Measurements from ENCODE around the gene WDR89. TPM values are rescaled to one million over a fixed set of nuclear protein-coding genes. Genes with fewer than 3 reads are reported as not detected.
"Not testable (repeated sequence)": the region's sequence is repeated elsewhere in the genome, so short reads cannot be mapped to it uniquely, and the experiment has no call there.

The WDR89 gene
- polyA plus RNA-seq, 3 donors, result 20.6 to 27.4 (median 22.5) TPM

DNA sequence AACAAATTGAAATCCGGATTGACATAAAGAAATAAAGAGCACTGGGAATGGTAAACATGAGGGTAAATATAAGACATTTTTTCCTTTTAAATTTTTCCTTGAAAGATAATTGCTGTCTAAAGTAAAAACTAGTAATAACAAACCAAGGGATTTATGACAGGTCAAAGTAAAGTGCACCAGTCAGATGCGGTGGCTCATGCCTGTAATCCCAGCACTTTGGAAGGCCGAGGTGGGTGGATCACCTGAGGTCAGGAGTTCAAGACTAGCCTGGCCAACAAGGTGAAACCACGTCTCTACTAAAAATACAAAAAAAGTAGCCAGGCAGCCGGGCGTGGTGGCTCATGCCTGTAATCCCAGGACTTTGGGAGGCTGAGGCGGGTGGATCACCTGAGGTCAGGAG lies 19.7 kb downstream of the WDR89 start:
- not testable (repeated sequence) for DNase-seq (ENCODE audit: extremely low read depth in 1 of 11, low read depth in 9 of 11, low spot score in 4 of 11)

DNA sequence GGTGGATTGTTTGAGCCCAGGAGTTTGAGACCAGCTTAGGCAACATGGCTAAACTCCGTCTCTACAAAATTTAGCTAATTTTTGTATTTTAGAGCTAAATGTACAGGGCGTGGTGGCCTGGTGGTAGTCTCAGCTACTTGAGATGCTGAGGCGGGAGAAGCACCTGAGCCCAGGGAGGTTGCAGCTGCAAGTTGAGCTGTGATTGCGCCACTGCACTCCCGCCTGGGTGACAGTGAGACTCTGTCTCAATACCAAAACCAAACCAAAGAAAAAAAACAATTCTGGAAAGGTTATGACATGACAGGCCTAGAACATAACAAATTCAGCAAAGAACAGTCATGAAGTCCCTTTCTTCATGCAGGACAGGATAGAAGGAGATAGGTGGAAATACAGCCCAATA lies 25.7 kb downstream of the WDR89 start:
- DNase-seq (ENCODE audit: extremely low read depth in 1 of 11, low read depth in 9 of 11, low spot score in 4 of 11), result no peak

DNA sequence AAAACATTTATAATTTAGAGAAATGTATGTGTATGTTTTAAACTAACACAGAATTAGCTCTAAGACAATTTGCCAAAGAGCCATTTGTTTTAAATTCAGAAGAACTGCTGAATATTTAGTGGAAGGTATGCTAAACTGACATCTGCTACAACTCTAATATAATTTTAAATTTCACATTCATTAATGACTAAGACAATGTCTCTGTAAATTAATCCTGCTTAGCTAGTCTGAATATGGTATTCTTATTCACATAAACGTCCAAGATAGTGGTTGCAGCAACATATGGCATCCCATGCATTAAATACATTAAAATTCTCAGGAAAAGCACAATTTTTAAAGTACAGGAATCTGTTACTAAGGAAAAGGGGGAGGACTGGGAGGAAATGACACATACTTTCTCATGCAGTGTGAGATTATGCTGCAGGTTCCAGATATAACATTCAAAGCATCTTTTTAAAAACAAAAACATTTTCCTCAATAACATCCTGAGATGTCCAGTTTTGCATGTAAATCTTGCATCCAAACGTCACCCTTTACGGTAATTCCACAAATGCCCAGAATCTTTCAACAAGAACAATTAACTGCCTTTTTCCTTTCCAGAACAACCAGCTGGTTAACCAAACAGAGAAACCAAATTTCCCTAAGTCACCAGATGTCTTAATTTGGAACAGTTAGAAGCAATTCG lies 26.9 kb downstream of the WDR89 start:
- no peak for DNase-seq (ENCODE audit: extremely low read depth in 1 of 11, low read depth in 9 of 11, low spot score in 4 of 11)

DNA sequence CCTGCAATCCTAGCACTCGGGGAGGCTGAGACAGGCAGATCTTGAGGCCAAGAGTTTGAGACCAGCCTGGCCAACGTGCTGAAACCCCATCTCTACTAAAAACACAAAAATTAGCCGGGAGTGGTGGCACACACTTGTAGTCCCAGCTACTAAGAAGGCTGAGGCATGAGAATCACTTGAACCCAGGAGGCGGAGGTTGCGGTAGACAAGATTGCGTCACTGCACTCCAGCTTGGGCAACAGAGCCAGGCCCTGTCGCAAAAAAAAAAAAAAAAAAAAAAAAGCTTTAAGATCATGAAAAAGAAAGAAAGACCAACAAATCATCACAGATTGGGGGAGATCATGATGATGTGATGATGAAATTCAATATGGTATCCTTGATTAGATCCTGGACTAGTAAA lies 30.6 kb downstream of the WDR89 start:
- DNase-seq (ENCODE audit: extremely low read depth in 1 of 11, low read depth in 9 of 11, low spot score in 4 of 11), result no peak

DNA sequence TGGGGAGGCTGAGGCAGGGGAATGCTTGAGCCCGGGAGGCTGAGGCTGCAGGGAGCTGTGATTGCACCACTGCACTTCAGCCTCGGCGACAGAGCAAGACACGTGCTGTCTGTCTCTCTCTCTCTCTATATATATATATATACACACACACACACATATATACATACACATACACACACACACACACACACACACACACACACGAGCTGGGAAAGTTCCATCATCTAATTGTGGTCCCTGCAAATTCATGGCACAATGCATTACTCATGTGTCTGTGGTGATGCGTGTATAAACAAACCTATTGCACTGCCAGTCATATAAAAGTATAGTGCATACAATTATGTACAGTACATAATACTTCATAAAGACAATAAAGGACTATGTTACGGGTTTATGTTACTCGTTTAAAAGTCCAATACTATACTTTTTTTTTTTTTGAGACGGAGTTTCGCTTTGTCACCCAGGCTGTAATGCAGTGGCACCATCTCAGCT lies 36.6 kb downstream of the WDR89 start:
- no peak for DNase-seq (ENCODE audit: extremely low read depth in 1 of 11, low read depth in 9 of 11, low spot score in 4 of 11)

DNA sequence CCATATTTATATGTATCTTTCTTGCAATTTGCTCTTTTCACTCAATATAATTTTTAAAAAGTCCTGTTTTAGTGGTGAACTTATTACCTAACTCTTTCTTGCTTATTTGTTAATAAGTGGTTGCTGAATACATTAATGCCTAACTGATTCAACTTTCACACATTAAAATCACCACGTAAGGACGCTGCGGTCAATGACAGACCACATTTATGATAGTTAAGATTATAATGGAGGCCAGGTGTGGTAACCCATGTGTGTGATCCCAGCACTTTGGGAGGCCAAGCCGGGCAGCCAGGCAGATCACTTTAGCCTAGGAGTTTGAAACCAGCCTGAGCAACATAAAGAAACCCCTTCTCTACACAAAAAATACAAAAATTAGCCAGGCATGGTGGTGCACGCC lies 37.0 kb downstream of the WDR89 start:
- DNase-seq (ENCODE audit: extremely low read depth in 1 of 11, low read depth in 9 of 11, low spot score in 4 of 11), result no peak

DNA sequence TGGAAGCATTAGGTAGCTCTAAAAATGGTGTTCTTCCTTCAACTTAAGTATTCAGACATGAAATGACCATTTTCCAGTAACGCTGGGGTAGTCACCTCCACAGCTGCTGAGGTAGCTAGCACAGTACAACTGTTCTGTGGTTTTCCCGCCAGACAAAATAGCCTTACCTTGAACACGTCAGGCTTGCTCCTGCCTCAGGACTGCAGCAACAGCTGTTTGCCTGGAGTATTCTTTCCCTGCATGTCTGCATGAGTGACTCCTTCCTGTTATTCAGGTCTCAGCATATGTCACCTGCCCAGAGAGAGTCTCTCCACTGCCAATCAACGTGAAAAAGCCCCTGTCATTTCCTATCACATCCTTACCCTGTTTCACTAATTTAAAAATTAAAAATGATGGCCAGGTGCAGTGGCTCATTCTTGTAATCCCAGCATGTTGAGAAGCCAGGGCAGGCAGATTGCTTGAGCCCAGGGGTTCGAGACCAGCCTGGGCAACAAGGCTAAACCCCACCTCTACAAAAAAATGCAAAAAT lies 37.9 kb downstream of the WDR89 start:
- DNase-seq (ENCODE audit: extremely low read depth in 1 of 11, low read depth in 9 of 11, low spot score in 4 of 11), result no peak

DNA sequence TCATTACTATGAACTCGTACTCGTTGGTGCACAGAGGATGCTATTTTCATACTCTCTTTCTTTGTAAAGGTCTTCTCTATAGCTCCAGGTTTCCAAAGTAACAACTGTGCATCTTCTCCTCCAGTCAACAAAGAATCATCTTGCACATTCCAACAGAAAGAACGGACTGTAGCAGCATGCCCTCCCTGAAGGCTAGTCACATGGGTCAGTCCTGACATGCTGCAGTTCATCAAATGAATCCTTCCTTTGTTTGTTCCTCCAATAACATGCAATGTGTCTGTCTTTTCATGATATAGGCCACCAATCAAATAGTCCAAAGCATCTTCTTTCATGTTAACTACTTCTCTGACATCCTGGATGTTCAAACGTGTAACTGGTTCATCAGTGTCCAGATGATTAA lies 42.9 kb downstream of the WDR89 start:
- DNase-seq (ENCODE audit: extremely low read depth in 1 of 11, low read depth in 9 of 11, low spot score in 4 of 11), result no peak

DNA sequence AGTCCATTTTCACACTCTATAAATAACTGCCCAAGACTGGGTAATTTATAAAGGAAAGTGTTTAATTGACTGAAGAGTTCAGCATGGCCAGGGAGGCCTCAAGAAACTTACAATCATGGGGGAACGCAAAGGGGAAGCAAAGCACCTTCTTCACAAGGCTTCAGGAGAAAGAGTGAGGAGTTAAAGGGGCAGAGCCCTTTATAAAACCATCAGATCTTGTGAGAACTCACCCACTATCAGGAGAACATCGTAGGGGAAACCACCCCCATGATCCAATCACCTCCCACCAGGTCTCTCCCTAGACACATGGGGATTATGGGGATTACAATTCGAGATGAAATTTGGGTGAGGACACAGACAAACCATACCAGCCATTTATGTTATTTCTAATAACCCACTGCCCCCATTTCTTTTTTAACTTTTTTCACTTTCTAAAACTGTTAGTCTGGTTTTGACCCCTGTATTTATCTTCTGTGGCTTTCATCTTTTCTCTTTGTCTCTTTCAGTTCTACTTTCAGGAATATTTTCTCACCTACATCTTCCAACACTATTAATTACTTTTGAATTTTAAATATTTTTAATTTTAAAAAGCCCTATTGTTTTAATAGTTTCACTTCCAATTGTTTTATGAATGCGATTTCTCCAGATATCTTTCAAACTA lies 44.5 kb downstream of the WDR89 start:
- DNase-seq (ENCODE audit: extremely low read depth in 1 of 11, low read depth in 9 of 11, low spot score in 4 of 11), result no peak

DNA sequence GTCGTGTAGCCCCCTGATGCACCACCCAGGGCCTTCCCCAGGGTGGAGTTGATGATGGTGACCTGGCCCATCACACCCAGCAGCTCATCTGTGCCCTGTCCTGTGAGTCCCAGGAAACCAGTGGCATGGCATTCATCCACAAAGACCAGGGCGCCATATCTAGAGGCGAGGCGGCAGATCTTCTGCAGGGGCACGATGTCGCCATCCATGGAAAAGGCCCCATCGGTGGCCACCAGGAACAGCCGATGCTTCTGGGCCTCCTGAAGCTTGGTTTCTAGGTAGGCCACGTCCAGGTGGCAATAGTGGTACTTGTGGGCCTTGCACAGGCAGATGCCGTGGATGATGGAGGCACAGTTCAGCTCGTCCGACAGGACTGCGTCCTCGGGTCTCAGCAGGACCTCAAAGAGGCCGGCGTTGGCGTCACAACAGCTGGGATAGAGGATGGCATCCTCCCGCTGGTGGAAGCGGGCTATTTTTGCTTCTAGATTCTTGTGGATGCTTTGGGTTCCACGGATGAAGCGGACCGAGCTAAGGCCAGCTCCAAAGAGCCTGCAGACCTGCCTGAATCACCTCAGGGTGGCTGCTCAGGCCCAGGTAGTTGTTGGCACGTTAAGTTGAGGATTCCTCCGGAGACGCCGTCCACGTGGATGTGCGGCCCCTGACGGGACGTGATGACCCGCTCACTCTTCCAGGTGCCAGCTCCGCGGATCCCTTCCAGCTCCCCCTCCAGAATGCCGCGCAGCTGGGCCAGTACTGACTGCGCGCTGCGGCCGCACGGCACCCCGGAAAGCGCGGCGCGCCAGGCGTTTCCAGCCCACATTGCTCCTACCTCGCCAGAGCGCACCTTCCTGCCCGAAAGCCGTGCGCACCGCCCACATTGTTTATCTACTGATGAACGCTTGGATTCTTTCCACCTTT lies 47.0 kb downstream of the WDR89 start:
- DNase-seq (ENCODE audit: extremely low read depth in 1 of 11, low read depth in 9 of 11, low spot score in 4 of 11), result no peak

DNA sequence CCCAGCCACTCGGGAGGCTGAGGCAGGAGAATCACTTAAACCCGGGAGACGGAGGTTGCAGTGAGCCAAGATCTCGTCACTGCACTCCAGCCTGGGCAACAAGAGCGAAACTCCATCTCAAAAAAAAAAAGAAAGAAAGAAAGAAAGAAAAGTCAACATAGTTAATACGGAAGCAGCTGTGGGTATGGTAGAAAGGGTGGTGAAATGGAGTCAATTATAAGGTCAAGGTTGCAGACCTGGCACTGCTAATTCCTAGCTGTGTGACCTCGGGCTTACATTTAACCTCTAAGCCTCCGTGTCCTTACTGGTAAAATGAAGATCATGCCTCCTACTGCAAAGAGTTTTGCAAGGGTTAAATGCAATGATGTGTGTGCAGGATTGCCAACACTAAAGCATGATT lies 58.6 kb downstream of the WDR89 start:
- not testable (repeated sequence) for DNase-seq (ENCODE audit: extremely low read depth in 1 of 11, low read depth in 9 of 11, low spot score in 4 of 11)

DNA sequence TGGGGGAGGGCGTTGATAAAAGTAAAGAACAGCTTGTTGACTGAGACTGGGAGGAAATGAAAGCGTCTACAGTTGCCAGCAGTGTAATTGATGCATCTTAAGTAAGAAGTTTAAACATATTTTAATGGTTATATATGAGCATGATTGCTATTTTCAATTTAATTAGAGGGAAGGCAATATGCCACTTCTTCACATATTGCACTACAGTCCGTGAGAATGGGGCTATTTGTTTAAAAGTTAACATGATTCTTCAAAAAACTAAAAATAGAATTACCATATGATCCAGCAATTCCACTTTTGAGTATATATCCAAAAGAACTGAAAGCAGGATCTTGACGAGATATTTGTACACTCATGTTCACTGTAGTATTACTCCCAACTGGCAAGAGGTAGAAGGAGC lies 60.2 kb downstream of the WDR89 start:
- no peak for DNase-seq (ENCODE audit: extremely low read depth in 1 of 11, low read depth in 9 of 11, low spot score in 4 of 11)

DNA sequence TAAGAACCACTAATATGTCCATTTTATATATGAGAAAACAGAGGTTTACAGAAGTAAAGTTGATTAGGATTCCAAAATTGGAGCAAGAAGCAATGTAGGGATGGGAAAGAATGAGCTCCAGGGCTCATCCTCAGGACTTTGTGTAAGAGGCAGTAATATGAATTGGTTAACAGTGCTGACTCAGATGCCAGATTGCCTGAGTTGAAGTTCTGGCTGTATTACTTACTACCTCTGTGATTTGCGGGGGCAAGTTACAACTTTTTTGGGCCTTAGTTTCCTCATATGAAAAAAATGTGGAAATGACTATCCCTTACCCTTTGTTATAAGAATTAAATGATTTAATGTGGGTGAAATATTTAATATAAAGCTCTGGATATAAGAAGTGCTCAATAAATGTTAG lies 63.4 kb downstream of the WDR89 start:
- DNase-seq (ENCODE audit: extremely low read depth in 1 of 11, low read depth in 9 of 11, low spot score in 4 of 11), result no peak

DNA sequence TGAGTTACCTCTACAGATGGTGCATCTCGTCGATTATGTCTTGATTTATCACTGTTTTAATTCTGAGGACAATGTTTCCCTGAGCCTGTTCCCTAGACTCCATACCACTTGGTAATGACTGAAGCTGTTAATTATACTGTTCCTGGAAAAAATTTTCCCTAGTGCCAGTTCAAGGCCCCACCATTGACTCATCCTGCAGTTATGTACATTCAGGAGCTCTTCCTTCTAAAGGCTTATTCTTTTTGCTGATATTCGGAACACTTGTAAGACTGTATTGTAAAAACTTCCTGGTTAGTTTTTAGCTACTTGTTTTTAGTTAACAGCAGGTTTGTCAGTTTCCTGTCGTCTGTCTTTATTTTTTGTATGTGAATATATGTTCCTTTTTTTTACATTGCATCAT lies 68.1 kb downstream of the WDR89 start:
- no peak for DNase-seq (ENCODE audit: extremely low read depth in 1 of 11, low read depth in 9 of 11, low spot score in 4 of 11)

DNA sequence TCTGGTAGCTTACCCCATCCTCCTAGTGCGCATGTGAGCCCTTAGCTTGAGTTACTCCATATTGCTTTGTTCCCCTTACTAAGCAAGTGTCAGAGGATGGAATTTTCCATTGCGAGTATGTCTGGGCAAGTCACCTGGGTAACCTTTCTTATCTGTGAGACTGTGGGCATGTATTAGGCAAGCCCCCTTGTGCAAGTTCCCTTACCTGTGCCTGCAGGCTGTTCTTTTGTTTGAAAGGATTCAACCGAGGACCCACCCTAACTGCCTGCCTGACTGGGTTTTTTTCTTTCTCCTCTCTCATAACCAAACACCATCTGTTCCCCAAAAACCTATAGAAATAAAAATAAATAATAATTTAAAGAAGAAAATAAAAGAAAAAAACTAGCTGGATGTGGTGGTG lies 76.2 kb downstream of the WDR89 start:
- no peak for DNase-seq (ENCODE audit: extremely low read depth in 1 of 11, low read depth in 9 of 11, low spot score in 4 of 11)

DNA sequence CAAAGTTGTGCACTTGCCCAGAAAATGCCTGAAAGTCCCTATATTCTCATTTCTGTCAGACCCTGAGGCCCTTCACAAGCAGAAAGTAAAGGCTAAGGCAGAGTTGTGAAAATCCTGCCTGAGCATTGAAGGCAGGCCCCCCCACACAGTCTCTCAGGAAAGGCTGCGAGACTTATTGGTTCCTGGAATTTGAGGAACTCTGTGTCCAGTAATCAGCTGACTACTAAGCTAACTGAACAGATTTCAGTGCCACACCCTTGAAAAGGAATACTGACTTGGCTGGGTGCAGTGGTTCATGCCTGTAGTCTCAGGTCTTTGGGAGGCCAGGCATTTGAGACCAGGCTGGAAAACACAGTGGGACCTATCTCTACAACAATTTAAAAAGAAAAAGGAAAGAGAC lies 77.4 kb downstream of the WDR89 start:
- no peak for DNase-seq (ENCODE audit: extremely low read depth in 1 of 11, low read depth in 9 of 11, low spot score in 4 of 11)

DNA sequence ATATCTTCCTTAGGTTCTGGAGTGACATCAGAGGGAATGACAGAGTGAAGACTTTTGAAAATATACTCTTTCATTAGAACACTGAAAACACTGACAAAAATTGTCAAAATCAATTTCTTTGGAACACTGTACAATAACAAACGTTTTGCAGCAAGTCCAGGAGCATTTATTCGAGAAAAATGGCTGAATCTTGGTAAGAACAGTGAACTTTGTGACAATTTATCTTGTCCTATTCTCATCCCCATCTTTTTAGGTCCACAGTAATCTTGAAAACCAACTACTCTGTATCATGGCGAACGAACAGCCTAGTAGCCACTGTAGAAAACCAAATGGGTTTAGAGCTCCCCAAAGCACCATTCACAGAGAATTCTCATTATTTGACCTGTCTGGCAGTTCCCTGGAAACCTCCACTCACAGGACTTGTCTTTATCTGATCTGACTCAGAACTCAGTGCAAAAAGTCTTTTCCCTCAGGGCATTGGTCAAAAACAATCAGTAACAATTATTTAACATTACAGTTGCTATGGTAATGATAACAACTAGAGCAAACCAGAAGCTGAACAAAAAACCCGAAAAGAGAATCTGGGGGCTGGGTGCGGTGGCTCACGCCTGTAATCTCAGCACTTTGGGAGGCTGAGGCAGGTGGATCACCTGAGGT lies 78.2 kb downstream of the WDR89 start:
- no peak for DNase-seq (ENCODE audit: extremely low read depth in 1 of 11, low read depth in 9 of 11, low spot score in 4 of 11)

DNA sequence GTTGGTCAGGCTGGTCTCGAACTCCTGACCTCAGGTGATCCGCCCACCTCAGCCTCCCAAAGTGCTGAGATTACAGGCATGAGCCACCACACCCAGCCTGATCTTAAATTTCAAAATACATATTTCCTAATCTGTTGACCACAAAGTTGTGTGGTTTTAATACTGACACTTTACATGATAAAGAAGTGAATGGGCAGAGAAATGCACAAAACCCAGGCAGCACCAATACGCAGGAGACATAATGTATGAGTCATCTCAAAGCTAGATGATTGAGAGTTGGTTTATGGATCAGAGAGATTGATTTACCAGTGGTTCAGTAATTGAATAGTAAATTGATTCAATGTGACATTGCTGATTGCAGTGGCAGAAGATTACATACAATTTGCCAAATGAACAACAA lies 79.3 kb downstream of the WDR89 start:
- no peak for DNase-seq (ENCODE audit: extremely low read depth in 1 of 11, low read depth in 9 of 11, low spot score in 4 of 11)

DNA sequence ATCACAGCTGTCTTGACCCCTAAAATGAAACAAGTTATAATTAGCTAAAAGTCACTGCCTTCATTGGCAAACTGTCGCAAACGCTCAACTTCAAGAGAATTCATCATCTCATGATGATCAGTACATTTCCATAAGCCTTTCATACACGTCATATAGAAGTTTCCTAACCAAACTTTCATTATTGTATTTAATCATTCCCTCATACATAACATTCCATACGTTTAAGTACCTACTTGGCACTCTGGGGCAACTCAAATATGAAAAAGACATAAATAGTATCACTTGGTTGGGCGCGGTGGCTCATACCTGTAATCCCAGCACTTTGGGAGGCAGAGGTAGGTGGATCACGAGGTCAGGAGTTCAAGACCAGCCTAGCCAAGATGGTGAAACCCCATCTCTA lies 86.1 kb downstream of the WDR89 start:
- DNase-seq (ENCODE audit: extremely low read depth in 1 of 11, low read depth in 9 of 11, low spot score in 4 of 11), result no peak
